Measurements from ENCODE around the gene KNDC1. TPM values are rescaled to one million over a fixed set of nuclear protein-coding genes. Genes with fewer than 3 reads are reported as not detected.

The KNDC1 gene
- polyA plus RNA-seq, 1 experiment: 1.0 TPM

DNA sequence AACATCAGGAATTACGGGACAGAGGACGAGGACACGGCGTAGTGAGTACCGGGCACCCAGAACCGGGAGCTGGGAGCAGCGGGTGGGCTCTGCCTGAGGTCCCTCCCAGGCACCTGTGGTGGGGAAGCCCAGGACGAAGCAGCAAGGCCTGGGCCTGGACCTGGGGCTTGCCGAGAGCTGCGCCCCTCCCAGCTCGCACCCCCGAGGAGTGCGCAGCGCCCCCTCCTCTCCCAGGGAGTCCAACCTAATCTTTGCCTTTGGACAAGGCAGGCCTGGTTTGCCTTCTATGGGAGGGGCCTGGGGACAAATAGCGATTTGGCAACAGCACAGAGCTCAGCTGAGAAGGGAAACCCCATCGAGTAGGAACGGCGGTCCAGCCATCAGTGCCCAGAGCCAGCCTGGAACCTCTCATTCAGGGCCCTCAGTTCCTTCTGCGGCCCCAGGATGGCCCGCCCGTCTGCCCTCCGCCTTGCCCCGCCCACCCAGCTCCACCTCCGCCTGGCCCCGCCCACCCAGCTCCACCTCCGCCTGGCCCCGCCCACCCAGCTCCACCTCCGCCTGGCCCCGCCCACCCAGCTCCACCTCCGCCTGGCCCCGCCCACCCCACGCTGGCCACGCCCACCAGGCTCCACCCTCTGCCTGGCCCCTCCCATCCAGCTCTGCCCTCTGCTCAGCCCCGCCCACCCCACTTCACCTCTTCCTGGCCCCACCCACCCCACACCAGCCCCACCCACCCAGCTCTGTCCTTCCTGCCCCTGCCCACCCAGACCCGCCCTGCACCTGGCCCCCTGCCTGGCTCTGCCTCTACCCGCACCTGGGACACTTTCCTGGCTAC lies 32.5 kb upstream of the KNDC1 start:
- no peak for DNase-seq (ENCODE audit: low read depth)
- H3K27me3 ChIP-seq (ENCODE audit: control insufficient read depth, insufficient read depth, low read length): no peaks in the 10 kb centered on the region
- ChIA-PET CTCF (interaction anchor here (0.7 kb wide), 1 partner anchor 18 kb away, joined by 3 read pairs; no protein-coding TSS in a partner anchor), POLR2A (no interaction called here)
- H3K4me3 ChIP-seq (ENCODE audit: low read depth, low read length): no peak overlapping the region
- no peaks in the 10 kb centered on the region for H3K36me3 ChIP-seq (ENCODE audit: control insufficient read depth, insufficient read depth, low read length)
- TF ChIP-seq, protein P1, sequence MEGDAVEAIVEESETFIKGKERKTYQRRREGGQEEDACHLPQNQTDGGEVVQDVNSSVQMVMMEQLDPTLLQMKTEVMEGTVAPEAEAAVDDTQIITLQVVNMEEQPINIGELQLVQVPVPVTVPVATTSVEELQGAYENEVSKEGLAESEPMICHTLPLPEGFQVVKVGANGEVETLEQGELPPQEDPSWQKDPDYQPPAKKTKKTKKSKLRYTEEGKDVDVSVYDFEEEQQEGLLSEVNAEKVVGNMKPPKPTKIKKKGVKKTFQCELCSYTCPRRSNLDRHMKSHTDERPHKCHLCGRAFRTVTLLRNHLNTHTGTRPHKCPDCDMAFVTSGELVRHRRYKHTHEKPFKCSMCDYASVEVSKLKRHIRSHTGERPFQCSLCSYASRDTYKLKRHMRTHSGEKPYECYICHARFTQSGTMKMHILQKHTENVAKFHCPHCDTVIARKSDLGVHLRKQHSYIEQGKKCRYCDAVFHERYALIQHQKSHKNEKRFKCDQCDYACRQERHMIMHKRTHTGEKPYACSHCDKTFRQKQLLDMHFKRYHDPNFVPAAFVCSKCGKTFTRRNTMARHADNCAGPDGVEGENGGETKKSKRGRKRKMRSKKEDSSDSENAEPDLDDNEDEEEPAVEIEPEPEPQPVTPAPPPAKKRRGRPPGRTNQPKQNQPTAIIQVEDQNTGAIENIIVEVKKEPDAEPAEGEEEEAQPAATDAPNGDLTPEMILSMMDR (IDR thresholded peaks at IDR 0.05; ENCODE audit: insufficient read depth, low read depth, low read length): no peak

DNA sequence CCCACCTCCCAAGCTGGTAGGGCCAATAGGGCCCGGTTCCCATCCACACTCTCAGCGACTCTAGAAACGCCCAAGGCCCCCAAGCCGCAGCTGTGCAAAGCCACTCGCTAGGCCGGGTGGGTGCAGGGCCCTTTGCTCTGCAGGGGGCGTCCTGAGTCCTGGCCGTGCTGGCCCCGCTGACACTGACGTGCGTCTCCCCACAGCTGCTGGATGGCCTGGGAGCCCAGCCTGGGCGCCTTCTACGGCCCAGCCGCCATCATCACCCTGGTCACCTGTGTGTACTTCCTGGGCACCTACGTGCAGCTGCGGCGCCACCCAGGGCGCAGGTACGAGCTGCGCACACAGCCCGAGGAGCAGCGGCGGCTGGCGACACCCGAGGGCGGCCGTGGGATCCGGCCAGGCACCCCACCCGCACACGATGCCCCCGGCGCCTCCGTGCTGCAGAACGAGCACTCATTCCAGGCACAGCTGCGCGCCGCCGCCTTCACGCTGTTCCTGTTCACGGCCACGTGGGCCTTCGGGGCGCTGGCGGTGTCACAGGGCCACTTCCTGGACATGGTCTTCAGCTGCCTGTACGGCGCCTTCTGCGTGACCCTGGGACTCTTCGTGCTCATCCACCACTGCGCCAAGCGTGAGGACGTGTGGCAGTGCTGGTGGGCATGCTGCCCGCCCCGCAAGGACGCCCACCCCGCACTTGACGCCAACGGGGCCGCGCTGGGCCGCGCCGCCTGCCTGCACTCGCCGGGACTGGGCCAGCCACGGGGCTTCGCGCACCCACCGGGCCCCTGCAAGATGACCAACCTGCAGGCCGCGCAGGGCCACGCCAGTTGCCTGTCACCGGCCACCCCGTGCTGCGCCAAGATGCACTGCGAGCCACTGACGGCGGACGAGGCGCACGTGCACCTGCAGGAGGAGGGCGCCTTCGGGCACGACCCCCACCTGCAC lies 31.6 kb upstream of the KNDC1 start:
- CTCF ChIA-PET: interaction anchor here (0.7 kb wide), 1 partner anchor 17 kb away, joined by 3 read pairs; no protein-coding TSS in a partner anchor
- no peak for DNase-seq (ENCODE audit: low read depth)
- POLR2A ChIA-PET: no interaction called here

DNA sequence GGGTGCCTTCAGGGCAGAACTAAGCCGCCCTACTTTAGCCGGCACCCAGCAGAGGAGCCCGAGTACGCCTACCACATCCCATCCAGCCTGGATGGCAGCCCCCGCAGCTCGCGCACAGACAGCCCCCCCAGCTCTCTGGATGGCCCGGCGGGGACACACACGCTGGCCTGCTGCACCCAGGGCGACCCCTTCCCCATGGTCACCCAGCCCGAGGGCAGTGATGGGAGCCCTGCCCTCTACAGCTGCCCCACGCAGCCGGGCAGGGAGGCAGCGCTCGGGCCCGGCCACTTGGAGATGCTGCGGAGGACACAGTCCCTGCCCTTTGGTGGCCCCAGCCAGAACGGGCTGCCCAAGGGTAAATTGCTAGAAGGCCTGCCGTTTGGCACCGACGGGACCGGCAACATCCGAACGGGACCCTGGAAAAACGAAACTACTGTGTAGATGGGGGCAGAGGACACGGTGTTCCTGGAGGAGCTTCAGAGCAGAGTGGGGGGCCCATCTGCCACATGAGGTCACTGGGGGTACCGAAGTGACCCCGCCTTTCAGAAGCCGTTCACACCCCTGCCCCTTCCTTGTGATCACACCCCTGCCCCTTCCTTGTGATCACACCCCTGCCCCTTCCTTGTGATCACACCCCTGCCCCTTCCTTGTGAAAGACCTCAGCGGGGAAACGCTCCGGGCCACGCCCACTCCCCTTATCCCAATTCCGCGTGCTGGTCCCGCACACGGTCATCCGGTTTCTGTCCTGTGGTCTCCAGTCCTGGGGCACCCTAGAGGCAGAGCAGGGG lies 30.8 kb upstream of the KNDC1 start:
- POLR2A ChIA-PET: no interaction called here
- no peak for DNase-seq (ENCODE audit: low read depth)
- CTCF ChIA-PET: no interaction called here

More for the DNA sequence above, 31.6 kb upstream of the KNDC1 start:
- Histone ChIP-seq H3K36me3 (ENCODE audit: control insufficient read depth, insufficient read depth, low read length) (no peaks in the 10 kb centered on the region), H3K27me3 (ENCODE audit: control insufficient read depth, insufficient read depth, low read length) (no peaks in the 10 kb centered on the region), H3K4me3 (ENCODE audit: low read depth, low read length) (no peak overlapping the region)
- TF ChIP-seq, protein P1 (IDR thresholded peaks at IDR 0.05; ENCODE audit: insufficient read depth, low read depth, low read length): no peak

DNA sequence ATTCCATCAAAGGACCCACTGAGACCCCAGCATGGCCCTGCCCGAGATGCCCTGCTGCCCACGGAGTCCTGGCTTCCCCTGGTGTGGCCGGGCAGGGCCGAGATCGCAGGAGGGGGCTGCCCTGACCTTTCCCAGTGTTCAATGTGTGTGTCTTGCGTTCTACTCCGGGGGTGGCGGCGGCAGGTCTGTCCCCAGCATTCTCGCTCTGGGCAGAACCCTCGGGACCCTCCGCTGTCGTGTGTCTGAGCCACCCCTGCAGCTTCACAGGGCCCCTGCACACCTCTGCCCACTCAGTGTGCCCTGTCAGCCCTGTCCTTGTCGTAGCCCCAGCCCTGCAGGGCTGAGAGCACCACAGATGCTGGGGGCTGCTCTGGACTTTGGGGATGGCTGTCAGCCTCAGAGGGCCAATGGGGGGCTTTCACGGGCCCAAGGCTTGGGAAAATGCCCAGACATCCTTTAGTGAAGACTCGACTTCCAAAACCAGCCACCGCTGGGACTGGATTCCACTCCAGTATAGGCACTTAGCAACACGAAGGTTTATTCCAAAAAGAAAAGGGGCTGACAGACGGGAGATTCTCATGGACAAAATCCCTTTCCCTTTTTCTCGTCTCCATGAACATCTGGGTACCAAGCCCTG lies 30.0 kb upstream of the KNDC1 start:
- ChIA-PET CTCF (no interaction called here), POLR2A (no interaction called here)
- Histone ChIP-seq H3K27me3 (ENCODE audit: control insufficient read depth, insufficient read depth, low read length) (no peaks in the 10 kb centered on the region), H3K36me3 (ENCODE audit: control insufficient read depth, insufficient read depth, low read length) (no peaks in the 10 kb centered on the region), H3K4me3 (ENCODE audit: low read depth, low read length) (no peak overlapping the region)
- no peak for DNase-seq (ENCODE audit: low read depth)
- TF ChIP-seq, protein P1 (IDR thresholded peaks at IDR 0.05; ENCODE audit: insufficient read depth, low read depth, low read length): no peak

More for the DNA sequence above, 30.8 kb upstream of the KNDC1 start:
- no peak overlapping the region for H3K4me3 ChIP-seq (ENCODE audit: low read depth, low read length)
- H3K27me3 ChIP-seq (ENCODE audit: control insufficient read depth, insufficient read depth, low read length): no peaks in the 10 kb centered on the region
- TF ChIP-seq, protein P1 (IDR thresholded peaks at IDR 0.05; ENCODE audit: insufficient read depth, low read depth, low read length): no peak
- no peaks in the 10 kb centered on the region for H3K36me3 ChIP-seq (ENCODE audit: control insufficient read depth, insufficient read depth, low read length)
